Gastrocnemius medialis (tissue), 4 donors: ENCODE results near the gene MAGEA9. TPM values are rescaled to one million over a fixed set of nuclear protein-coding genes. Genes with fewer than 3 reads are reported as not detected.
"Not testable (repeated sequence)": the region's sequence is repeated elsewhere in the genome, so short reads cannot be mapped to it uniquely, and the experiment has no call there.

ENCODE experiments used
- ATAC-seq, 2 donors: fragments of 150-250 bp; one replicate each; pipeline ENCODE4 v1.9.1; 2016
- DNase-seq, 2 donors: peaks; one replicate each; pipeline ENCODE4 v3.0.0-alpha.2; 2019
- H3K27ac ChIP-seq, 4 donors: fragments of 200-600 bp; sonication (generic); 1 replicate in 1 of 4; 2 replicates in 3 of 4; pipeline ENCODE4 v1.5.1; 2016 to 2018; ENCODE audit warnings: mild to moderate bottlenecking in 2 of 4, moderate library complexity in 1 of 4
- H3K27me3 ChIP-seq, 3 donors: fragments of 200-600 bp; sonication (generic) in 2 of 3; 1 replicate in 1 of 3; 2 replicates in 2 of 3; pipeline versions ENCODE4 v1.5.1 to v1.6.0; 2016 to 2019; ENCODE audit warnings: mild to moderate bottlenecking in 1 of 3, moderate library complexity in 1 of 3
- H3K36me3 ChIP-seq, 2 donors: fragments of 200-600 bp; sonication (generic) in 1 of 2; one replicate each; pipeline ENCODE4 v1.5.1; 2017 to 2018
- H3K4me1 ChIP-seq, 2 donors: fragments of 200-600 bp; sonication (generic) in 1 of 2; one replicate each; pipeline ENCODE4 v1.5.1; 2016 to 2017; ENCODE audit warnings: mild to moderate bottlenecking in 2 of 2
- H3K4me3 ChIP-seq, 4 donors: fragments of 200-600 bp; sonication (generic) in 3 of 4; 1 replicate in 1 of 4; 2 replicates in 3 of 4; pipeline ENCODE4 v1.5.1; 2016 to 2019; ENCODE audit warnings: mild to moderate bottlenecking in 2 of 4
- H3K9me3 ChIP-seq, 3 donors: fragments of 200-600 bp; sonication (generic) in 2 of 3; 1 replicate in 1 of 3; 2 replicates in 2 of 3; pipeline ENCODE4 v1.5.1; 2016 to 2019
- CTCF ChIP-seq, 5 experiments: fragments of 450-650 bp in 3 of 5; fragments of 200-600 bp in 2 of 5; sonication (generic) in 2 of 5; IDR thresholded peaks in 4 of 5; conservative IDR thresholded peaks in 1 of 5; 1 replicate in 4 of 5; 2 replicates in 1 of 5; pipeline ENCODE4 v1.5.1; 2016 to 2019; ENCODE audit warnings: antibody characterized with exemption in 5 of 5, mild to moderate bottlenecking in 3 of 5, moderate library complexity in 3 of 5
- POLR2A ChIP-seq, 2 donors: fragments of 450-650 bp; IDR thresholded peaks; one replicate each; pipeline ENCODE4 v1.6.1; 2017; ENCODE audit warnings: antibody characterized with exemption in 2 of 2, mild to moderate bottlenecking in 2 of 2, moderate library complexity in 2 of 2
- in situ Hi-C, 4 donors: fragments of 200-750 bp; cut with MboI; loops; one replicate each; pipeline versions ENCODE4 v1.15.0 to v1.8.0; 2017; ENCODE audit warnings: low sequenced_read_pairs in 4 of 4
- intact Hi-C: fragments of 100-400 bp; cut with DNase I; formaldehyde crosslinking; loops from one replicate; pipeline ENCODE4 v1.15.1; 2023; ENCODE audit warnings: low total_unique reads
- total RNA-seq, 4 donors: library from RNA; depleted of rRNA; stranded (reverse); fragments of >200 nt; gene quantifications; one replicate each; pipeline versions ENCODE4 v1.1.0 to v1.2.3, GENCODE V29; 2016

The MAGEA9 gene
- total RNA-seq, 4 donors from 2014 or later: not detected

GRCh38 chrX:149795531-149795930, 13.8 kb downstream of the MAGEA9 start:
- not testable (repeated sequence) for ATAC-seq

DNA sequence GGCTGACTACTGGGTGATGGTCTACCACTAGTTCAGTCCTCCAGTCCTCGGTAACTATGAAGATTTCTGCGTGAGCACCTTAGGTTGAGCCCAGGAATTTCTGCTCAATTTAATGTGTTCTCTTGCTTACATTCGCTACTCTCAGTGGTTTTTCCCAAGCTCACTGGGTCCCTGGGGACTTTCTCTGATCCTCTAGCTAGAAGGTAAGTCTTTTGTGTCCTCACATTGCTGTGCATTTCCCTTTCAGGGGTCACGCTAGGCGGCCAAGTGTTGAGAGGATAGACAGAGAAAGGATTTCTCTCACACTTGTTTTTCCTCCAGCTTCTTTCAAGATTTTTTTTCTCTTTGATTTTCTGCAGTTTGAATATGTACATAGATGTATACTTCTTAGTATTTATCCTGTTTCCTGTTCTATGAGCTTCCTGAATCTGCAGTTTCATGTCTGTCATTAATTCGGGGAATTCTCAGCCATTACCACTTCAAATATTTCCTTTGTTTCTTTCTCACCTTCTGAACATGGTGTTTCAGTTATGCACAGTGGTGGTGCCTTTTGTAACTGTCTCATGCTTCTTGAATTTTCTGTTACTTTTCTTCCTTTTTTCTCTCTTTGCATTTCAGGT, 17.5 kb downstream of the MAGEA9 start:
- intact Hi-C loops: no loop called here
- H3K36me3 ChIP-seq: no peaks in the 10 kb centered on the region
- no peak overlapping the region for H3K27ac ChIP-seq
- H3K4me1 ChIP-seq: no peaks in the 10 kb centered on the region
- H3K9me3 ChIP-seq: no peaks in the 10 kb centered on the region
- in situ Hi-C loops: no loop called here
- ATAC-seq: no peak
- no peak overlapping the region for H3K4me3 ChIP-seq
- no peaks in the 10 kb centered on the region for H3K27me3 ChIP-seq
- DNase-seq: no peak
- TF ChIP-seq POLR2A (IDR thresholded peaks at IDR 0.05) (no peak), CTCF (IDR thresholded peaks at IDR 0.05 in 4 of 5, conservative IDR thresholded peaks at IDR 0.05 in 1 of 5) (no peak)

More at GRCh38 chrX:149795531-149795930, 13.8 kb downstream of the MAGEA9 start:
- intact Hi-C loops, H3K4me1 ChIP-seq, H3K27ac ChIP-seq, H3K9me3 ChIP-seq, in situ Hi-C loops, H3K36me3 ChIP-seq, H3K27me3 ChIP-seq, DNase-seq, H3K4me3 ChIP-seq: not testable (repeated sequence)

DNA sequence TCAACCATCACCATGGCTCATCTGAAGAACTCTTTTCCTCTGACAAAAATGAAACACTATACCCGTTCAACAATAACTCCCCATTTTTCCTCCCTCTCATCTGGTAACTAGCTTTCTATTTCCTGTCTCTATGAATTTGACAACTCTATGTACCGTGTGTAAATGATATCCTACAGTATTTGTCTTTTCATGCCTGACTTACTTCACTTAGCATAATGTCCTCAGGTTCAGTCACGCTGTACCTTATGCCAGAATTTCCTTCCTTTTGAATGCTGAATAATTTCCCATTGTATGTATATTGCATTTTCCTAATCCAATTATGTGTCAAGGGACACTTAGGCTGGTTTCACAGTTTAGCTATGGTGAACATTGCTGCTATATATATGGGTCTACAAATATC, 18.2 kb downstream of the MAGEA9 start:
- ATAC-seq (no peak), DNase-seq (no peak)
- no peaks in the 10 kb centered on the region for H3K9me3 ChIP-seq
- H3K4me3 ChIP-seq: no peak overlapping the region
- intact Hi-C loops (no loop called here), in situ Hi-C loops (no loop called here)
- H3K36me3 ChIP-seq: no peaks in the 10 kb centered on the region
- no peaks in the 10 kb centered on the region for H3K4me1 ChIP-seq
- no peak overlapping the region for H3K27ac ChIP-seq
- no peaks in the 10 kb centered on the region for H3K27me3 ChIP-seq
- no peak for TF ChIP-seq POLR2A (IDR thresholded peaks at IDR 0.05)
- no peak for TF ChIP-seq CTCF (IDR thresholded peaks at IDR 0.05 in 4 of 5, conservative IDR thresholded peaks at IDR 0.05 in 1 of 5)

GRCh38 chrX:149803458-149804062, 21.8 kb downstream of the MAGEA9 start:
- Histone ChIP-seq H3K9me3 (no peaks in the 10 kb centered on the region), H3K36me3 (no peaks in the 10 kb centered on the region), H3K4me3 (no peak overlapping the region), H3K27me3 (no peaks in the 10 kb centered on the region), H3K4me1 (no peaks in the 10 kb centered on the region), H3K27ac (no peak overlapping the region)
- in situ Hi-C loops (no loop called here), intact Hi-C loops (no loop called here)
- DNase-seq (no peak), ATAC-seq (no peak)
- TF ChIP-seq CTCF (IDR thresholded peaks at IDR 0.05 in 4 of 5, conservative IDR thresholded peaks at IDR 0.05 in 1 of 5): no peak
- TF ChIP-seq POLR2A (IDR thresholded peaks at IDR 0.05): no peak

- Histone ChIP-seq H3K4me1 (no peaks in the 10 kb centered on the region), H3K36me3 (no peaks in the 10 kb centered on the region), H3K27ac (no peak overlapping the region), H3K9me3 (no peaks in the 10 kb centered on the region), H3K4me3 (no peak overlapping the region), H3K27me3 (no peaks in the 10 kb centered on the region)
- no peak for ATAC-seq
- no peak for TF ChIP-seq CTCF (IDR thresholded peaks at IDR 0.05 in 4 of 5, conservative IDR thresholded peaks at IDR 0.05 in 1 of 5)
- no peak for TF ChIP-seq POLR2A (IDR thresholded peaks at IDR 0.05)
- DNase-seq: no peak
- intact Hi-C loops: no loop called here
- in situ Hi-C loops: no loop called here
Measured at GRCh38 chrX:149804102-149804501, 22.4 kb downstream of the MAGEA9 start.
